WI38 (cell line): ENCODE data around the gene CS.
A peak's percentile ranks its signal among the peaks of the same experiment; 100 is the strongest.

ENCODE experiments used
- H3K4me3 ChIP-seq: 2 replicates; pipeline ENCODE4 v1.5.1; 2011; ENCODE audit warnings: low read depth, mild to moderate bottlenecking, control low read depth, low read length
- TF ChIP-seq, protein P1 (sequence below): IDR thresholded peaks from 2 replicates; pipeline ENCODE4 v1.5.1; 2012; ENCODE audit warnings: low read depth, mild to moderate bottlenecking, control low read depth, low read length

CS gene

DNA sequence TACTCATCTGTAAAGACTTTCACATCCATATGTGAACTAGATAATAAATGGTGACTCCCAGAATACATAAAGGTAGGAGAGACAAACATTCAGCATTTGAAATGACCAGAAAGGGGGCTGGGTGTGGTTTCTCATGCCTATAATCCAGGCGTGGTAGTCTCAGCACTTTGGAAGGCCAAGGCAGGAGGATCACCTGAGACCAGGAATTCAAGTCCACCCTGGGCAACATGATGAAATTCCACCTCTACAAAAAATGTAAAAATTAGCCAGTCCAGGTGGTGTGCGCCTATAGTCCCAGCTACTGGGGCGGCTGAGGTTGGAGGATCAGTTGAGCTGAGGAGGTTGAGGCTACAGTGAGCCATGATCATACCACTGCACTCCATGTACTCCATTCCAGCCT, 4.1 kb upstream of the CS start:
- TF ChIP-seq, protein P1, sequence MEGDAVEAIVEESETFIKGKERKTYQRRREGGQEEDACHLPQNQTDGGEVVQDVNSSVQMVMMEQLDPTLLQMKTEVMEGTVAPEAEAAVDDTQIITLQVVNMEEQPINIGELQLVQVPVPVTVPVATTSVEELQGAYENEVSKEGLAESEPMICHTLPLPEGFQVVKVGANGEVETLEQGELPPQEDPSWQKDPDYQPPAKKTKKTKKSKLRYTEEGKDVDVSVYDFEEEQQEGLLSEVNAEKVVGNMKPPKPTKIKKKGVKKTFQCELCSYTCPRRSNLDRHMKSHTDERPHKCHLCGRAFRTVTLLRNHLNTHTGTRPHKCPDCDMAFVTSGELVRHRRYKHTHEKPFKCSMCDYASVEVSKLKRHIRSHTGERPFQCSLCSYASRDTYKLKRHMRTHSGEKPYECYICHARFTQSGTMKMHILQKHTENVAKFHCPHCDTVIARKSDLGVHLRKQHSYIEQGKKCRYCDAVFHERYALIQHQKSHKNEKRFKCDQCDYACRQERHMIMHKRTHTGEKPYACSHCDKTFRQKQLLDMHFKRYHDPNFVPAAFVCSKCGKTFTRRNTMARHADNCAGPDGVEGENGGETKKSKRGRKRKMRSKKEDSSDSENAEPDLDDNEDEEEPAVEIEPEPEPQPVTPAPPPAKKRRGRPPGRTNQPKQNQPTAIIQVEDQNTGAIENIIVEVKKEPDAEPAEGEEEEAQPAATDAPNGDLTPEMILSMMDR, result no peak
- H3K4me3 ChIP-seq, result no peak overlapping the region

DNA sequence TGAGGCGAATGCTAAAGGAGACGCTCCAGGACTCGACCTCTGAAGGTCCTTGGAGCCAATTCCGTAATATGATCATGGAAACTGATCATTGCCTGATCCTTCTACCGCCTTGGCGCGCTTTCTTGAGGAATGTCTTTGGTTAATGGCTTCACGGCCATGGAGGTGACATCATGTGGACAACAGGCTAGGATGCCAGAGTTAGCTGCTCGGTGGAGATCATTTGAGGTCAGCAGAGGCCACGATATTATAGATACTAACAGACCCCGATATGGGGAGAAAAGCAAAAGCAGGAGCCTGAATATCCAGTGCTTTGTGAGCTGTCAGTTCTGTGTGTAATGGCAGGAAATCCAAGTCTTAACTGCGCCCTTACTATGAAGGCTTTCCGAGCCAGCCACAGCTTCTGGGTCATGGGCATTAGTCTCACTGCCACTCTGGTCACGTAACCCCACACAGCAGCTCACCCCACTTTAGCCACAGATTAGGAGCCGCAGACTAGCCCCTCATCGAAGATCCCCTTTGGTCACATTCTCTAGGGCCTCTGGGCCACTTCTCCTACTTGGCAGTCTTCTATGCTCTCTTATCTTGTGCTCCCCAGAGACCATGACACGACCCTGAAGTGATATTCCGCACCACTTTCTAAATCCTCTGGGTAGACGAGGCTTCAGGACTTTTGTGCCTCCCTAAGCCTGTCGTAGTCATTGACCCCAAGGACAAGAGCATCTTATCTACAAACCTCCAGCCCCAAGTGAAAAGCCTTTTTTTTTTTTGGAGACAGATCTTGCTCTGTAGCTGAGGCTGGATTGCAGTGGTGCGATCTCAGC, 724 bp upstream of the CS start:
- TF ChIP-seq, protein P1, result no peak

DNA sequence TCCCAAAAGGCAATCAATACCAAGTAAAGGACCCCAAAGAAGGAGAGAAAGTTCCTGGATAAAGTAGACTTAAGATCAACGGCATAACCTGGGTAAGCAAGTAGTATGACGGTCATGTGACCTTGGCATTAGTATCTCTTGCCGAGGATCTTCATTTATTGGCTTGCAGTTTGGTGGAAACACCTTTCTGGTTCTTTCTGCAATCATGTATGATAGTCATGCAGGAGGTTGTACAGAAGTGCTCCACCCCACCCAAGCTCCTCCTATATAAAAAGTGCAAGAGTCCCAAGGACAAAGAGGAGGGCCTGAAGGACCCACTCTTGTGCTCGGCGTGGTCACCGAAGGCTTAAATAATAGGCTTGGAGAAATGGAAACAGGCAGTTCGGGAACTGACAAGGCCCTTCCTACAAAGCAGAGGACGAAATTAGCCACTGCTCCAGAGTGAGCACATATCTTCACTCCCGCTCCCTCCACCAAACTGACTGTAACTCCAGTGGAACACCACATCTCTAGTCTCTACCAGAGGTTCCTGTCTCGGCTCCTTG, 750 bp downstream of the CS start:
- peak overlapping the region; percentile 91 for H3K4me3 ChIP-seq
- TF ChIP-seq, protein P1, result no peak

More for the DNA sequence above, 724 bp upstream of the CS start:
- peak overlapping the region; percentile 91 for H3K4me3 ChIP-seq

DNA sequence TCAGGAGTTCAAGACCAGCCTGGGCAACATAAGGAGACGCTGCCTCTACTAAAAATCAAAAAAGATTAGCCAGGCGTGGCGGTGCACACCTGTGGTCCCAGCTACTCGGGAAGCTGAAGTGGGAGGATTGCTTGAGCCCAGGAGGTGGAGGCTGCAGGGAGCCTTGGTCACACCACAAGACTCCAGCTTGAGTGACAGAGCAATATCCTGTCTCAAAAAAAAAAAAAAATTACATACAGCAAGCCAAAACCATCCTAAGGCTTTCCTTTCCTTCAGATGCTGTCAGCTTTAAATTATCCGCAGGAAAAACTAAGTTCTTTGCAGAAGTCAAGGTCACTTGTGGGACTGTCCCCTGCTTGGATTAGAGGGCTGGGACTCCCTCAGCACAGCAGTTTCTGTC, 1.3 kb downstream of the CS start:
- TF ChIP-seq, protein P1, result no peak
- peak overlapping the region; percentile 91 for H3K4me3 ChIP-seq

DNA sequence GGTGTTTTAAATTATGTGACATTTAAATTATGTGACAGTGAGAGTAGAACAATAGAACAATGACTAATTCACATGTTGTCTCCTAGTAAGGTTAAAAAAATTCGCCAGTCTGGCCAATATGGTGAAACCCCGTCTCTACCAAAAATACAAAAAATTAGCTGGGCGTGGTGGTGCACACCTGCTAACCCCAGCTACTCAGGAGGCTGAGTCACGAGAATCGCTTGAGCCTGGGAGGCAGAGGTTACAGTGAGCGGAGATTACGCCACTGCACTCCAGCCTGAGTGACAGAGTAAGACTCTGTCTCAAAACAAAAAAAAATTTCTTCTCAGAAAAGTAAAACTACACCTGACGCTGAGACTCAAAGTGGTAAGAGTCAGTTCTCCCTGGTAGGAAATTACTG, 2.7 kb downstream of the CS start:
- TF ChIP-seq, protein P1, result no peak
- H3K4me3 ChIP-seq, result no peak overlapping the region

DNA sequence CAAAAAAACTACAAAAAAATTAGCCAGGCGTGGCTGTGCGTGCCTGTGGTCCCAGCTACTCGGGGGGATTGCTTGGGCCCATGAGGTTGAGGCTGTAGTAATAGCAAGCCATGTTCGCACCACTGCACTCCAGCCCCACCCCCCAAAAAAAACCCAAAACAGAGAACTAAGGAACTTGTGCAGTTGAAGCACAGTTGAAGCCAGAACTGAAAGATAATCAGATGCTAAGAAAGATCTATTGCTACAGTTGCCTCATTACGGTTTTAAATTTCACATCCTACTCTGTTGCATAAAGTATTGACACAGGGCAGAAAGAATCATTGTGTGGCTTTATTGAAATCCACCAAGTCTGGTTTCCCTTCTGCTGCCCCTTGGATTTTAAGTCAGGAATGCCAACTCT, 3.8 kb downstream of the CS start:
- TF ChIP-seq, protein P1, result no peak
- H3K4me3 ChIP-seq, result no peak overlapping the region

DNA sequence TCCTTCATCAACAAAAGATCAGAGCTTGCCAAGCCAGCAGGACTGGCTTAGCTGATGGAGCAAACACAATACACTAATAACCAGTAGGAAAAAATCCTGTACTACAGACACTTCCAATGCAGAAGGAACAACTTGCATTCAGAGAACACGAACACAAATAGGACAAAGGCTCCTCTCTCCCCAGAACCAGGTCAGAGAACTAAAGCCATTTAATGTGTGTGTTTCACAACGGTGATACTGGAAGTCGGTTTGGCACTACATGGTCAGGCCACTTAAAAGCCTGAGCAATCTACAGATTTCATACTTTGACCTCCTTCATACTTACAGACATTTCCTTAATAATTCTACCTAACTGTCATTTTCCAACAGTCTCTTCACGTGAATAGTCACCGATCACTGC, 6.3 kb downstream of the CS start:
- TF ChIP-seq, protein P1, result no peak
- H3K4me3 ChIP-seq, result no peak overlapping the region
